ENCODE data around the gene GPT2. TPM values are rescaled to one million over a fixed set of nuclear protein-coding genes. Genes with fewer than 3 reads are reported as not detected.

Gene GPT2
- total RNA-seq, 1 donor from 2014 or later = 21.6 TPM

DNA sequence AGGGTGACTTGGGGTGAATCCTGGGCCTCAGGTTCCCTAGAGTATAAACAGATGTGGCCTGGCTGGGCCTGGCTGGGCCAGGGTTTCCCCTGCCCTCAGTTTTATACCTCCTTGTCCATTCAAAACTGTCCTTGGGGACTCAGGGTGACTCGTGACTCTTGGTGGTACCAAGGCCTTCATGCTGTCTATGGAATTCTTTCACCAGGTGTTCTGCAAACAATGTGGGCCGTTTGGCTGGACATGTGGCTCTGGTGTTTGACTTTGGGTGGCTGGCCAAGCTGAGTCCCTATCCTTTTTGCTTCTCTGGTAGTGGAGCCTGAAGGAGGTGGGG, 3.3 kb downstream of the GPT2 start:
- Histone ChIP-seq H3K27me3 (peaks cover 10% of the 10 kb centered on the region), H3F3A (ENCODE audit: low read depth) (peaks cover 13% of the 10 kb centered on the region), H3K4me3 (no peak overlapping the region), H4K20me1 (ENCODE audit: low read depth) (peaks cover 45% of the 10 kb centered on the region), H3K27ac (no peak overlapping the region), H3K36me3 (peaks cover 6% of the 10 kb centered on the region), H3K4me1 (peaks cover 21% of the 10 kb centered on the region), H2AFZ (replicated peaks) (no peak overlapping the region), H3K9me3 (ENCODE audit: low read depth) (no peaks in the 10 kb centered on the region), H3K9ac (no peak overlapping the region), H3K79me2 (ENCODE audit: low read depth) (peaks cover 82% of the 10 kb centered on the region), H3K4me2 (no peak overlapping the region)
- Mint-ChIP-seq H3K4me1 (peaks cover 27% of the 10 kb centered on the region), H3K27ac (no peak overlapping the region), H3K36me3 (peaks cover 13% of the 10 kb centered on the region), H3K27me3 (ENCODE audit: insufficient read depth, low read depth) (peaks cover 4% of the 10 kb centered on the region), H3K4me3 (no peak overlapping the region), H3K9me3 (no peaks in the 10 kb centered on the region)
- DNase-seq (ENCODE audit: low spot score) = no peak
- no peak for TF ChIP-seq EZH2phosphoT487 (IDR thresholded peaks at IDR 0.05)
- no peak for TF ChIP-seq EZH2 (IDR thresholded peaks at IDR 0.05)
- TF ChIP-seq, protein P1, sequence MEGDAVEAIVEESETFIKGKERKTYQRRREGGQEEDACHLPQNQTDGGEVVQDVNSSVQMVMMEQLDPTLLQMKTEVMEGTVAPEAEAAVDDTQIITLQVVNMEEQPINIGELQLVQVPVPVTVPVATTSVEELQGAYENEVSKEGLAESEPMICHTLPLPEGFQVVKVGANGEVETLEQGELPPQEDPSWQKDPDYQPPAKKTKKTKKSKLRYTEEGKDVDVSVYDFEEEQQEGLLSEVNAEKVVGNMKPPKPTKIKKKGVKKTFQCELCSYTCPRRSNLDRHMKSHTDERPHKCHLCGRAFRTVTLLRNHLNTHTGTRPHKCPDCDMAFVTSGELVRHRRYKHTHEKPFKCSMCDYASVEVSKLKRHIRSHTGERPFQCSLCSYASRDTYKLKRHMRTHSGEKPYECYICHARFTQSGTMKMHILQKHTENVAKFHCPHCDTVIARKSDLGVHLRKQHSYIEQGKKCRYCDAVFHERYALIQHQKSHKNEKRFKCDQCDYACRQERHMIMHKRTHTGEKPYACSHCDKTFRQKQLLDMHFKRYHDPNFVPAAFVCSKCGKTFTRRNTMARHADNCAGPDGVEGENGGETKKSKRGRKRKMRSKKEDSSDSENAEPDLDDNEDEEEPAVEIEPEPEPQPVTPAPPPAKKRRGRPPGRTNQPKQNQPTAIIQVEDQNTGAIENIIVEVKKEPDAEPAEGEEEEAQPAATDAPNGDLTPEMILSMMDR (IDR thresholded peaks at IDR 0.05) = no peak

DNA sequence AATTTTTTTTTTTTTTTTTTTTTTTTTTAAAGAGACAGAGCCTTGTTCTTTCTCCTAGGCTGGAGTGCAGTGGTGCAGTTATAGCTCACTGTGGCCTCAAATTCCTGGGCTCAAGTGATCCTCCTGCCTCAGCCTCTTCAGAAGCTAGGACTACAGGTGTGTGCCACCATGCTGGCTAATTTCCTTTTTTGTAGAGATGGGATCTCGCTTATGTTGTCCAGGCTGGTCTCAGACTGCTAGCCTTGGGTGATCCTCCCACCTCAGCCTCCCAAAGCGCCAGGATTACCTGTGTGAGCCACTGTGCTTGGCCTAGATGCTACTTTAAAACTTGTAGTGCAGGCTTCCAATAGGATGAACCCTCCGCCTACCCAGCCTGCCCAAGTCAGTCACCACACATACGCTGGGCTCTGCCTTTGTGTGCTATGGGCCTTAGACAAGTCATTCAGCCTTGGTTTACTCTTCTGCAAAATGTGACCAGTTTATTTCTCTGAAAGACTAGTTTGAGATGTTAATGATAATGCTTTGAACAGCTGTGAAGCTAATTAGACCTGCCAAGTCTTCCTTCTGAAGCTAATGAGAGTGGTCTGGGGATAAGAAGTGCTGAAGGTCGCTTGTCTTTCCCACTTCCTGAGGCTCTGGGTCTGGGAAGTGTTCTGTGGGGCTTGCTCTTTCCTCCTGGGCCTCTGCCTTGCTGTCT, 5.2 kb downstream of the GPT2 start:
- no peak overlapping the region for H2AFZ ChIP-seq (replicated peaks)
- no peaks in the 10 kb centered on the region for H3K27me3 ChIP-seq
- H3K9me3 ChIP-seq (ENCODE audit: low read depth) = no peaks in the 10 kb centered on the region
- Mint-ChIP-seq H3K4me1 (peaks cover 21% of the 10 kb centered on the region), H3K4me3 (no peak overlapping the region), H3K27ac (no peak overlapping the region), H3K27me3 (ENCODE audit: insufficient read depth, low read depth) (peaks cover 2% of the 10 kb centered on the region), H3K9me3 (no peaks in the 10 kb centered on the region), H3K36me3 (peaks cover 13% of the 10 kb centered on the region)
- H3K9ac ChIP-seq = no peak overlapping the region
- H3K4me2 ChIP-seq = no peak overlapping the region
- H3K79me2 ChIP-seq (ENCODE audit: low read depth) = peaks cover 100% of the 10 kb centered on the region
- no peak overlapping the region for H3K4me3 ChIP-seq
- peaks cover 14% of the 10 kb centered on the region for H3K4me1 ChIP-seq
- peaks cover 56% of the 10 kb centered on the region for H4K20me1 ChIP-seq (ENCODE audit: low read depth)
- DNase-seq (ENCODE audit: low spot score) = no peak
- peaks cover 13% of the 10 kb centered on the region for H3F3A ChIP-seq (ENCODE audit: low read depth)
- TF ChIP-seq EZH2phosphoT487 (IDR thresholded peaks at IDR 0.05) (no peak), EZH2 (IDR thresholded peaks at IDR 0.05) (no peak)
- TF ChIP-seq, protein P1 (IDR thresholded peaks at IDR 0.05) = no peak
- H3K27ac ChIP-seq = no peak overlapping the region
- H3K36me3 ChIP-seq = peaks cover 6% of the 10 kb centered on the region

GRCh38 chr16:46889942-46890300, 5.8 kb downstream of the GPT2 start:
- Histone ChIP-seq H4K20me1 (ENCODE audit: low read depth) (peaks cover 59% of the 10 kb centered on the region), H3K79me2 (ENCODE audit: low read depth) (peaks cover 100% of the 10 kb centered on the region), H3K36me3 (peaks cover 6% of the 10 kb centered on the region), H3K4me2 (no peak overlapping the region), H3K9me3 (ENCODE audit: low read depth) (no peaks in the 10 kb centered on the region), H3K4me3 (no peak overlapping the region), H3K27me3 (no peaks in the 10 kb centered on the region), H3K27ac (no peak overlapping the region), H3K9ac (no peak overlapping the region), H2AFZ (replicated peaks) (no peak overlapping the region), H3F3A (ENCODE audit: low read depth) (peaks cover 13% of the 10 kb centered on the region), H3K4me1 (peaks cover 14% of the 10 kb centered on the region)
- peaks cover 2% of the 10 kb centered on the region for H3K27me3 Mint-ChIP-seq (ENCODE audit: insufficient read depth, low read depth)
- no peak for DNase-seq (ENCODE audit: low spot score)
- TF ChIP-seq, protein P1 (IDR thresholded peaks at IDR 0.05) = no peak
- TF ChIP-seq EZH2phosphoT487 (IDR thresholded peaks at IDR 0.05) (no peak), EZH2 (IDR thresholded peaks at IDR 0.05) (no peak)
- H3K4me1 Mint-ChIP-seq = peaks cover 21% of the 10 kb centered on the region
- H3K36me3 Mint-ChIP-seq = peaks cover 13% of the 10 kb centered on the region
- no peak overlapping the region for H3K27ac Mint-ChIP-seq
- no peaks in the 10 kb centered on the region for H3K9me3 Mint-ChIP-seq
- H3K4me3 Mint-ChIP-seq = no peak overlapping the region

Data from neural progenitor cell (in vitro differentiated cells).